B cell (primary cell): Measurements from ENCODE around the gene RAP1A. TPM values are rescaled to one million over a fixed set of nuclear protein-coding genes. Genes with fewer than 3 reads are reported as not detected.

Experiments used
- ATAC-seq: fragments of 200-7000 bp; cut with Tn5 transposase; one replicate; pipeline ENCODE4 v1.10.0; 2021; ENCODE audit warnings: low read depth, mild to moderate bottlenecking, moderate number of reproducible peaks, moderate library complexity
- CTCF ChIA-PET: fragments of 350-600 bp; sonication (Branson Sonifier 250); formaldehyde crosslinking; loops from one replicate; lab custom pipeline; 2021; ENCODE audit warnings: antibody characterized with exemption, inconsistent platforms; lab: Charles Lee
- POLR2A ChIA-PET: fragments of 350-600 bp; sonication (Branson Sonifier 250); formaldehyde crosslinking; loops from one replicate; lab custom pipeline; 2021; ENCODE audit warnings: antibody characterized with exemption; lab: Charles Lee
- DNase-seq: peaks from one replicate; pipeline ENCODE4 v3.0.0; 2013
- H2AFZ ChIP-seq: 2 replicates; pipeline ENCODE4 v1.6.1; 2012; ENCODE audit warnings: mild to moderate bottlenecking, low read depth, low read length; ENCODE audit not compliant: insufficient read depth, poor library complexity, severe bottlenecking
- H3K27ac ChIP-seq, 2 donors: 1 replicate in 1 of 2; 2 replicates in 1 of 2; pipeline ENCODE4 v1.5.1; 2012 to 2013; ENCODE audit warnings: low read length in 2 of 2, mild to moderate bottlenecking in 2 of 2, moderate library complexity in 1 of 2
- H3K27me3 ChIP-seq, 4 experiments: fragments of 200-600 bp in 1 of 4; sonication (generic) in 1 of 4; replicated peaks in 1 of 4; 1 replicate in 2 of 4; 2 replicates in 2 of 4; pipeline versions ENCODE4 v1.6.1 to v1.7.0; 2013 to 2016; ENCODE audit warnings: low read length in 3 of 4, mild to moderate bottlenecking in 2 of 4, mixed read lengths in 1 of 4, moderate library complexity in 1 of 4; ENCODE audit not compliant: insufficient read depth in 4 of 4, control insufficient read depth in 3 of 4; ENCODE audit errors: control extremely low read depth in 1 of 4
- H3K36me3 ChIP-seq, 2 experiments: replicated peaks in 1 of 2; 1 replicate in 1 of 2; 2 replicates in 1 of 2; pipeline versions ENCODE4 v1.6.1 to v1.7.1; 2013; ENCODE audit warnings: low read length in 1 of 2; ENCODE audit not compliant: insufficient read depth in 2 of 2, control insufficient read depth in 1 of 2; ENCODE audit errors: control extremely low read depth in 1 of 2, extremely low read depth in 1 of 2
- H3K4me1 ChIP-seq, 2 donors: fragments of 200-600 bp in 1 of 2; sonication (generic) in 1 of 2; 1 replicate in 1 of 2; 2 replicates in 1 of 2; pipeline versions ENCODE4 v1.5.1 to v1.6.1; 2013 to 2017; ENCODE audit warnings: low read length in 2 of 2; ENCODE audit not compliant: control insufficient read depth in 2 of 2, insufficient read depth in 2 of 2
- H3K4me2 ChIP-seq: replicated peaks from 2 replicates; pipeline ENCODE3; 2012; ENCODE audit warnings: mild to moderate bottlenecking, low read depth, low read length; ENCODE audit not compliant: poor library complexity, severe bottlenecking
- H3K4me3 ChIP-seq, 5 experiments: fragments of 200-600 bp in 1 of 5; sonication (generic) in 1 of 5; 1 replicate in 3 of 5; 2 replicates in 2 of 5; pipeline versions ENCODE4 v1.5.1 to v1.7.0; 2011 to 2016; ENCODE audit warnings: low read length in 4 of 5, mild to moderate bottlenecking in 4 of 5, low read depth in 2 of 5, control low read depth in 1 of 5, moderate library complexity in 1 of 5; ENCODE audit not compliant: insufficient read depth in 1 of 5; ENCODE audit errors: control extremely low read depth in 1 of 5, extremely low read depth in 1 of 5
- H3K79me2 ChIP-seq: fragments of 200-600 bp; sonication (generic); one replicate; pipeline ENCODE4 v1.6.0; 2016; ENCODE audit warnings: low read length; ENCODE audit not compliant: control insufficient read depth, insufficient read depth
- H3K9ac ChIP-seq: fragments of 200-600 bp; sonication (generic); 2 replicates; pipeline ENCODE4 v1.6.1; 2017; ENCODE audit warnings: mild to moderate bottlenecking, low read length, moderate library complexity
- H3K9me3 ChIP-seq, 3 donors: one replicate each; pipeline versions ENCODE4 v1.6.1 to v1.7.1; 2013; ENCODE audit warnings: low read length in 2 of 3; ENCODE audit not compliant: control insufficient read depth in 2 of 3, insufficient read depth in 1 of 3; ENCODE audit errors: control extremely low read depth in 1 of 3
- H4K20me1 ChIP-seq: 2 replicates; pipeline ENCODE4 v1.6.0; 2012; ENCODE audit warnings: mild to moderate bottlenecking, low read length; ENCODE audit not compliant: insufficient read depth, control insufficient read depth, poor library complexity, severe bottlenecking
- H3K27ac Mint-ChIP-seq: one replicate; pipeline ENCODE4 v1.8.0; 2021; ENCODE audit warnings: mixed read lengths
- H3K27me3 Mint-ChIP-seq: one replicate; pipeline ENCODE4 v1.8.0; 2021; ENCODE audit warnings: mixed read lengths
- H3K4me1 Mint-ChIP-seq: one replicate; pipeline ENCODE4 v1.8.0; 2021; ENCODE audit warnings: mixed read lengths
- H3K4me3 Mint-ChIP-seq: one replicate; pipeline ENCODE4 v1.8.0; 2021; ENCODE audit warnings: mixed read lengths
- H3K9me3 Mint-ChIP-seq: one replicate; pipeline ENCODE4 v1.8.0; 2022; ENCODE audit warnings: mixed read lengths; ENCODE audit not compliant: insufficient read depth
- EZH2 ChIP-seq: IDR thresholded peaks from 2 replicates; pipeline ENCODE4 v1.6.1; 2012; ENCODE audit warnings: borderline replicate concordance, low read depth, mild to moderate bottlenecking, moderate library complexity, low read length; ENCODE audit not compliant: insufficient read depth, poor library complexity, severe bottlenecking
- WGBS: methylation state at CpG from one replicate; pipeline ENCODE4 v1.1.5; 2013; ENCODE audit warnings: missing lambda C conversion rate; ENCODE audit not compliant: insufficient coverage; 5-methylcytosine and 5-hydroxymethylcytosine counted together
- intact Hi-C: fragments of 100-400 bp; cut with micrococcal nuclease; formaldehyde crosslinking; loops from one replicate; pipeline ENCODE4 v1.10.0; 2022
- polyA plus RNA-seq: library from polyadenylated mRNA; depleted of rRNA; stranded (reverse); fragments of >200 nt; gene quantifications from 2 replicates; pipeline ENCODE4 v1.2.3, GENCODE V29; 2012
- total RNA-seq, 2 donors: library from RNA; stranded (reverse); fragments of 120-200 nt in 1 of 2; gene quantifications; 1 replicate in 1 of 2; 2 replicates in 1 of 2; pipeline versions ENCODE4 v1.2.3 to v1.2.4, GENCODE V29; 2013 to 2022
- TF ChIP-seq, protein P1 (sequence below): fragments of 200-600 bp; IDR thresholded peaks from one replicate; pipeline ENCODE4 v1.8.0; 2022; ENCODE audit warnings: antibody characterized with exemption, mild to moderate bottlenecking

The RAP1A gene
- total and polyA plus RNA-seq, 2 donors (not counting 1 experiment from before 2014, with no cell fraction given): 32.6 to 75.3 TPM

DNA sequence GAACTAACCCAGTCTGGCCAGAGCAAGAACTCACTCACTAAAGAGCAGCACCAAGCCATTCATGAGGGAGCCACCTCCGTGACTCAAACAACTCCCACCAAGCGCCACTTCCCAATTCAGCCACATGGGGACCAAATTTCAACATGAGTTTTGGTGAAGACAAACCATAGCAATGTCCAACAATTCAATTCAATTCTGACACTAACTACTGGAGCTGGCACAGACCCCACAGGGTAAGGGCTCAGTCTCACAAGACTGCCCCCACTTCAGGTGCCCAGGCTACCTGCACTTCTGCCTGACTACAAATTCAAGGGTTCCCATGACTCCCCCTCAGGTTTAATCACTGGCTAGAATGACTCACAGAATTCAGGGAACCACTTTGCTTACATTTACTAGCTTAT lies 48.8 kb upstream of the RAP1A start:
- H3K9me3 Mint-ChIP-seq: no peaks in the 10 kb centered on the region
- 70% methylated on average over 2 of the region's 2 CpGs for WGBS
- ChIA-PET POLR2A (interaction anchor here (1.5 kb wide), 1 partner anchor 49 kb away, joined by 5 read pairs; the partner anchor contains the start of gene RAP1A), CTCF (interaction anchor here (0.7 to 2.0 kb wide), 12 partner anchors 11 to 89 kb away, joined by 3 to 7 read pairs (median 4); no protein-coding TSS in a partner anchor)
- peak overlapping the region; percentile 26 for H3K27ac Mint-ChIP-seq
- H3K4me2 ChIP-seq: no peak overlapping the region
- peaks cover 6 to 14% of the 10 kb centered on the region in 2 donors for H3K4me1 ChIP-seq
- H3K36me3 ChIP-seq: no peaks in the 10 kb centered on the region
- no peaks in the 10 kb centered on the region for H4K20me1 ChIP-seq
- ATAC-seq (peak; percentile 43), DNase-seq (peak; percentile 48)
- H3K4me1 Mint-ChIP-seq: peaks cover 15% of the 10 kb centered on the region
- TF ChIP-seq, protein P1, sequence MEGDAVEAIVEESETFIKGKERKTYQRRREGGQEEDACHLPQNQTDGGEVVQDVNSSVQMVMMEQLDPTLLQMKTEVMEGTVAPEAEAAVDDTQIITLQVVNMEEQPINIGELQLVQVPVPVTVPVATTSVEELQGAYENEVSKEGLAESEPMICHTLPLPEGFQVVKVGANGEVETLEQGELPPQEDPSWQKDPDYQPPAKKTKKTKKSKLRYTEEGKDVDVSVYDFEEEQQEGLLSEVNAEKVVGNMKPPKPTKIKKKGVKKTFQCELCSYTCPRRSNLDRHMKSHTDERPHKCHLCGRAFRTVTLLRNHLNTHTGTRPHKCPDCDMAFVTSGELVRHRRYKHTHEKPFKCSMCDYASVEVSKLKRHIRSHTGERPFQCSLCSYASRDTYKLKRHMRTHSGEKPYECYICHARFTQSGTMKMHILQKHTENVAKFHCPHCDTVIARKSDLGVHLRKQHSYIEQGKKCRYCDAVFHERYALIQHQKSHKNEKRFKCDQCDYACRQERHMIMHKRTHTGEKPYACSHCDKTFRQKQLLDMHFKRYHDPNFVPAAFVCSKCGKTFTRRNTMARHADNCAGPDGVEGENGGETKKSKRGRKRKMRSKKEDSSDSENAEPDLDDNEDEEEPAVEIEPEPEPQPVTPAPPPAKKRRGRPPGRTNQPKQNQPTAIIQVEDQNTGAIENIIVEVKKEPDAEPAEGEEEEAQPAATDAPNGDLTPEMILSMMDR: peak; percentile 53
- TF ChIP-seq EZH2: no peak
- no peak overlapping the region for H3K9ac ChIP-seq
- no peaks in the 10 kb centered on the region for H3K27me3 Mint-ChIP-seq
- H3K27me3 ChIP-seq: no peaks in the 10 kb centered on the region
- no peak overlapping the region for H3K27ac ChIP-seq
- no peak overlapping the region for H2AFZ ChIP-seq
- intact Hi-C loops: loop anchor here (1.0 to 10.0 kb wide), 3 partner anchors 53 to 86 kb away; no protein-coding TSS in a partner anchor
- no peaks in the 10 kb centered on the region for H3K79me2 ChIP-seq
- H3K4me3 Mint-ChIP-seq: no peak overlapping the region
- no peak overlapping the region for H3K4me3 ChIP-seq
- H3K9me3 ChIP-seq: no peaks in the 10 kb centered on the region

DNA sequence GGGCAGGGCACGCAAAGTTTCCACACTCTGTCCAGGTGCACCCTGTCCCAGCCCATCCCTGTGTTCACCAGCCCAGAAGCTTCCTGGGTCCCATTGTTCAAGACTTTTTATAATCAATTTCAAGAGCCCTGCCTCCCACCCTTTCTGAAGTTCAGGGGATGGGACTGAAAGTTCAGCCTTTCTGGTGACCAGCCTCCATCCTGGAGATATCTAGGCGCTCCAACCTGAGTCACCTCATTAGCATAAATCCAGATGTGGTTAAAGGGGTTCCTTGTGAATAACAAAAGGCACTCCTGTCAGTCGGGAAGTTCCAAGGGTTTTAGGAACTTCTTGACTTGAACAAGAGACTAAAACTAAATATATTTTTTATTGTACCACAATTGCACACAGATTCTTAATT lies 48.4 kb upstream of the RAP1A start:
- no peaks in the 10 kb centered on the region for H3K9me3 ChIP-seq
- ChIA-PET POLR2A (interaction anchor here (1.5 kb wide), 1 partner anchor 48 kb away, joined by 5 read pairs; the partner anchor contains the start of gene RAP1A), CTCF (interaction anchor here (0.7 to 2.0 kb wide), 13 partner anchors 10 to 90 kb away, joined by 3 to 7 read pairs (median 5); no protein-coding TSS in a partner anchor)
- Mint-ChIP-seq H3K4me1 (peaks cover 15% of the 10 kb centered on the region), H3K27ac (no peak overlapping the region), H3K9me3 (no peaks in the 10 kb centered on the region), H3K4me3 (no peak overlapping the region), H3K27me3 (no peaks in the 10 kb centered on the region)
- no CpG with 5 or more reads among the region's 3 CpGs for WGBS
- H2AFZ ChIP-seq: no peak overlapping the region
- no peak overlapping the region for H3K4me2 ChIP-seq
- no peak overlapping the region for H3K4me3 ChIP-seq
- H3K27ac ChIP-seq: no peak overlapping the region
- intact Hi-C loops: loop anchor here (5.0 to 10.0 kb wide), 2 partner anchors 54 kb away; no protein-coding TSS in a partner anchor
- DNase-seq (no peak), ATAC-seq (no peak)
- H3K36me3 ChIP-seq: no peaks in the 10 kb centered on the region
- peaks cover 6 to 14% of the 10 kb centered on the region in 2 donors for H3K4me1 ChIP-seq
- no peaks in the 10 kb centered on the region for H4K20me1 ChIP-seq
- TF ChIP-seq, protein P1: no peak
- no peak for TF ChIP-seq EZH2
- H3K9ac ChIP-seq: no peak overlapping the region
- H3K79me2 ChIP-seq: no peaks in the 10 kb centered on the region
- no peaks in the 10 kb centered on the region for H3K27me3 ChIP-seq
